Astrocyte of the spinal cord (primary cell): Measurements from ENCODE around the gene AP4E1.
"Not testable (repeated sequence)": the region's sequence is repeated elsewhere in the genome, so short reads cannot be mapped to it uniquely, and the experiment has no call there.

Experiments used
- DNase-seq: peaks from one replicate; pipeline ENCODE4 v3.0.0; 2011; ENCODE audit warnings: low read depth, low spot score
- H3K4me3 ChIP-seq: 2 replicates; pipeline ENCODE4 v1.5.1; 2011; ENCODE audit warnings: low read depth, mild to moderate bottlenecking, low read length, moderate library complexity
- in situ Hi-C: cut with HindIII; loops from 2 replicates; pipeline ENCODE4 v1.10.0; 2017; ENCODE audit warnings: low sequenced_read_pairs
- TF ChIP-seq, protein P1 (sequence below): IDR thresholded peaks from 2 replicates; pipeline ENCODE4 v1.5.1; 2012; ENCODE audit warnings: low read depth, mild to moderate bottlenecking, low read length, inconsistent platforms

AP4E1 gene

DNA sequence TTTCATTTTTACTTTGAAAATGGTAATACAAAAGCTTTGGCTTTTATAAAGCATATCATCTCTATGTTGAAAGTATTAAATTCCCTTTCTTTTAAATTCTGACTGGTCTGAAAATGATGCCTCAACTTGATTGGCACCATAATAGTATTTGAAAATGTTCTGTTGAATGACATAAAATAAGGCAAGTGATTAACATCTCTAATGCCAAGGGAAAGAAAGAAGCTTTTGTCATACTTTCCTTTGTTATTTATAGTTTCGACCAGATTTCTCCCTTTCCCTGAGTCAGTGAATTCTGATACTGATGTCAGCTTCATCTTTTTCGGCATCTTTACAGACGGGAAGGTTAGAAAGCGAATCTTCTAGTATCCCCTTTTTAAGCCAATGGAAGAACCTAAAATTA lies 3.4 kb upstream of the AP4E1 start:
- DNase-seq = no peak
- TF ChIP-seq, protein P1, sequence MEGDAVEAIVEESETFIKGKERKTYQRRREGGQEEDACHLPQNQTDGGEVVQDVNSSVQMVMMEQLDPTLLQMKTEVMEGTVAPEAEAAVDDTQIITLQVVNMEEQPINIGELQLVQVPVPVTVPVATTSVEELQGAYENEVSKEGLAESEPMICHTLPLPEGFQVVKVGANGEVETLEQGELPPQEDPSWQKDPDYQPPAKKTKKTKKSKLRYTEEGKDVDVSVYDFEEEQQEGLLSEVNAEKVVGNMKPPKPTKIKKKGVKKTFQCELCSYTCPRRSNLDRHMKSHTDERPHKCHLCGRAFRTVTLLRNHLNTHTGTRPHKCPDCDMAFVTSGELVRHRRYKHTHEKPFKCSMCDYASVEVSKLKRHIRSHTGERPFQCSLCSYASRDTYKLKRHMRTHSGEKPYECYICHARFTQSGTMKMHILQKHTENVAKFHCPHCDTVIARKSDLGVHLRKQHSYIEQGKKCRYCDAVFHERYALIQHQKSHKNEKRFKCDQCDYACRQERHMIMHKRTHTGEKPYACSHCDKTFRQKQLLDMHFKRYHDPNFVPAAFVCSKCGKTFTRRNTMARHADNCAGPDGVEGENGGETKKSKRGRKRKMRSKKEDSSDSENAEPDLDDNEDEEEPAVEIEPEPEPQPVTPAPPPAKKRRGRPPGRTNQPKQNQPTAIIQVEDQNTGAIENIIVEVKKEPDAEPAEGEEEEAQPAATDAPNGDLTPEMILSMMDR = no peak
- in situ Hi-C loops = no loop called here
- H3K4me3 ChIP-seq = no peak overlapping the region

DNA sequence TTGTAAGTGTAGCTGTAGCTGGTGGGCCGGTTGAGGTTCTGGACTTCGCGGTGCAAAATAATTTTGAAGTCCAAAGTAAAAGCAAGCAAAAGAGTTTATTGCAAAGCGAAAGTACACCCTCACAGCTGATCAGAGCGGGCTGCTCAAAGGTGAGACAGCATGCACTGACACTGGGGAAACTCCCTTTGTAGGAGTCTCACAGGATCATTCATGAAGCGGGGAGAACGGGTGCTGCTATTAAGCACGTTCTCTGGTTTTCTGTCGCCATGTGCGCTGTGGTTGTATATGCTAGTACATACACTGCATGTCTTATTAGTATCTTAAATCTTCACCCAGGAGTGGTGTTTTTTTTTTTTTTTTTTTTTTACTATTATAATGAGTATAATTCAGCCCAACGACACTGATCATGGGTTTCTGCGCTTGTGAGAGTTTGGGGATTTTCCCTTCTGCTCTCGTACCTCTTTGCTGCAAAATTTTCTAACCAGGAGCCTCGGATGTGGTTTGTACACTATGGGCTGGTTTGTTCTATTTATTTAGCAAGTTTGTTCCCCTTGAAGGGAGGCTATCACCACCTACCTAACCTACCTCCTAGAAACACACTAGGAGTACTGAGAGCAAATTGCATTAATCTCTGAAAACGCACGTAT lies 1.4 kb upstream of the AP4E1 start:
- in situ Hi-C loops = no loop called here
- TF ChIP-seq, protein P1 = no peak
- H3K4me3 ChIP-seq = peak overlapping the region; percentile 93
- DNase-seq = no peak

- in situ Hi-C loops = no loop called here
- peak overlapping the region; percentile 93 for H3K4me3 ChIP-seq
- TF ChIP-seq, protein P1 = no peak
- DNase-seq = peak; percentile 22
These were observed 778 bp upstream of the AP4E1 start for GRCh38 chr15:50907601-50908208.

- H3K4me3 ChIP-seq = peak overlapping the region; percentile 93
- TF ChIP-seq, protein P1 = no peak
- DNase-seq = peak; percentile 48
- in situ Hi-C loops = no loop called here
These were observed 481 bp downstream of the AP4E1 start for GRCh38 chr15:50909010-50909317.

DNA sequence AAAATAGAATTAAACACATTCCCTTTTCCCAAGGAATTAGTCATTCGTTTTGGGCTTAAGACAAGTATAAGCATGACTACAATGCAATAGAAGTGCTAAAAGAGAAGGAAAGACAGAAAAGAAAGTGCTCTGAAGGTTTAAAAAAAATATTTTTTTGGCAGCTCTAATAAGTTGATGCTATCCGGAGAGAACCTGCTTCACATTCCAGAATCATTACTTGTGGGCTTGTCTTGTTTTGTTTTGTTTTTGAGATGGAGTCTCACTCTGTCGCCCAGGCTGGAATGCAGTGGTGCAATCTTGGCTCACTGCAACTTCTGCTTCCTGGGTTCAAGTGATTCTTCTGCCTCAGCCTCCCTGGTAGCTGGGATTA lies 1.9 kb downstream of the AP4E1 start:
- H3K4me3 ChIP-seq, in situ Hi-C loops: not testable (repeated sequence)
- DNase-seq = peak; percentile 81

GRCh38 chr15:50911001-50911400 lies 2.5 kb downstream of the AP4E1 start:
- TF ChIP-seq, protein P1 = no peak
- in situ Hi-C loops = no loop called here
- no peak overlapping the region for H3K4me3 ChIP-seq
- DNase-seq = peak; percentile 20

GRCh38 chr15:50911621-50912020 lies 3.1 kb downstream of the AP4E1 start:
- in situ Hi-C loops = no loop called here
- peak; percentile 10 for DNase-seq
- H3K4me3 ChIP-seq = no peak overlapping the region
- TF ChIP-seq, protein P1 = no peak
